ENCODE data around the gene NOSTRIN.

NOSTRIN gene

GRCh38 chr2:168796583-168797285, 5.7 kb upstream of the NOSTRIN start:
- Histone ChIP-seq H4K20me1 (ENCODE audit: insufficient read depth, low read length) (no peaks in the 10 kb centered on the region), H3K4me1 (ENCODE audit: low read length) (no peaks in the 10 kb centered on the region), H3K9ac (ENCODE audit: low read length) (no peak overlapping the region), H3K9me2 (replicated peaks; ENCODE audit: insufficient read depth, low read length) (no peaks in the 10 kb centered on the region), H3K4me3 (ENCODE audit: low read length) (no peak overlapping the region), H3K36me3 (replicated peaks; ENCODE audit: insufficient read depth, low read length) (no peaks in the 10 kb centered on the region), H3K9me3 (replicated peaks; ENCODE audit: insufficient read depth, low read length) (no peaks in the 10 kb centered on the region), H3K4me2 (ENCODE audit: low read depth, low read length) (no peak overlapping the region), H3K27ac (ENCODE audit: low read length) (no peak overlapping the region), H2AFZ (ENCODE audit: low read length) (no peak overlapping the region), H3K27me3 (replicated peaks; ENCODE audit: insufficient read depth, low read length) (no peaks in the 10 kb centered on the region), H3K79me2 (ENCODE audit: low read length) (no peaks in the 10 kb centered on the region), H3F3A (ENCODE audit: insufficient read depth, low read length) (no peaks in the 10 kb centered on the region)
- TF ChIP-seq EZH2 (optimal IDR thresholded peaks at IDR 0.05; ENCODE audit: low read depth, low read length) (no peak), EZH2phosphoT487 (IDR thresholded peaks at IDR 0.05; ENCODE audit: low read length) (no peak), CTCF (IDR thresholded peaks at IDR 0.05; ENCODE audit: low read length) (no peak)
- no peak for DNase-seq

GRCh38 chr2:168797286-168797655, 5.2 kb upstream of the NOSTRIN start:
- Histone ChIP-seq H3K9me2 (replicated peaks; ENCODE audit: insufficient read depth, low read length) (no peaks in the 10 kb centered on the region), H3K79me2 (ENCODE audit: low read length) (no peaks in the 10 kb centered on the region), H3K36me3 (replicated peaks; ENCODE audit: insufficient read depth, low read length) (no peaks in the 10 kb centered on the region), H3K27me3 (replicated peaks; ENCODE audit: insufficient read depth, low read length) (no peaks in the 10 kb centered on the region), H3K9ac (ENCODE audit: low read length) (no peak overlapping the region), H4K20me1 (ENCODE audit: insufficient read depth, low read length) (no peaks in the 10 kb centered on the region), H3K27ac (ENCODE audit: low read length) (no peak overlapping the region), H3K4me2 (ENCODE audit: low read depth, low read length) (no peak overlapping the region), H2AFZ (ENCODE audit: low read length) (no peak overlapping the region), H3K4me1 (ENCODE audit: low read length) (no peaks in the 10 kb centered on the region), H3K9me3 (replicated peaks; ENCODE audit: insufficient read depth, low read length) (no peaks in the 10 kb centered on the region), H3K4me3 (ENCODE audit: low read length) (no peak overlapping the region), H3F3A (ENCODE audit: insufficient read depth, low read length) (no peaks in the 10 kb centered on the region)
- TF ChIP-seq EZH2phosphoT487 (IDR thresholded peaks at IDR 0.05; ENCODE audit: low read length): no peak
- TF ChIP-seq CTCF (IDR thresholded peaks at IDR 0.05; ENCODE audit: low read length): no peak
- TF ChIP-seq EZH2 (optimal IDR thresholded peaks at IDR 0.05; ENCODE audit: low read depth, low read length): no peak
- no peak for DNase-seq

- no peak overlapping the region for H3K4me2 ChIP-seq (ENCODE audit: low read depth, low read length)
- H3K9me3 ChIP-seq (replicated peaks; ENCODE audit: insufficient read depth, low read length): no peaks in the 10 kb centered on the region
- no peaks in the 10 kb centered on the region for H3F3A ChIP-seq (ENCODE audit: insufficient read depth, low read length)
- TF ChIP-seq CTCF (IDR thresholded peaks at IDR 0.05; ENCODE audit: low read length) (no peak), EZH2phosphoT487 (IDR thresholded peaks at IDR 0.05; ENCODE audit: low read length) (no peak), EZH2 (optimal IDR thresholded peaks at IDR 0.05; ENCODE audit: low read depth, low read length) (no peak)
- no peaks in the 10 kb centered on the region for H3K79me2 ChIP-seq (ENCODE audit: low read length)
- H3K9ac ChIP-seq (ENCODE audit: low read length): no peak overlapping the region
- H3K27me3 ChIP-seq (replicated peaks; ENCODE audit: insufficient read depth, low read length): no peaks in the 10 kb centered on the region
- H3K27ac ChIP-seq (ENCODE audit: low read length): no peak overlapping the region
- no peaks in the 10 kb centered on the region for H3K36me3 ChIP-seq (replicated peaks; ENCODE audit: insufficient read depth, low read length)
- DNase-seq: no peak
- H4K20me1 ChIP-seq (ENCODE audit: insufficient read depth, low read length): no peaks in the 10 kb centered on the region
- H3K9me2 ChIP-seq (replicated peaks; ENCODE audit: insufficient read depth, low read length): no peaks in the 10 kb centered on the region
- no peak overlapping the region for H2AFZ ChIP-seq (ENCODE audit: low read length)
- no peaks in the 10 kb centered on the region for H3K4me1 ChIP-seq (ENCODE audit: low read length)
- no peak overlapping the region for H3K4me3 ChIP-seq (ENCODE audit: low read length)
Observed at GRCh38 chr2:168798076-168798887, 4.2 kb upstream of the NOSTRIN start.

Measured in MM.1S (cell line).